Endometrial microvascular endothelial cells (primary cell): Measurements from ENCODE around the gene DMRTB1. TPM values are rescaled to one million over a fixed set of nuclear protein-coding genes. Genes with fewer than 3 reads are reported as not detected.

Experiments used
- total RNA-seq: library from RNA; depleted of rRNA; stranded (reverse); fragments of >200 nt; gene quantifications from one replicate; pipeline ENCODE4 v1.2.3, GENCODE V29; 2015; ENCODE audit errors: inconsistent ontology term

DMRTB1 gene
- total RNA-seq, 1 donor from 2014 or later, result not detected

Other genes with a start within 250 kb of the DMRTB1 start
- gene CZIB, start 238.8 kb upstream of the DMRTB1 start, total RNA-seq, result 52.9 TPM
- gene MAGOH, start 220.9 kb upstream of the DMRTB1 start, total RNA-seq, result 50.3 TPM
- gene LRP8, start 131.3 kb upstream of the DMRTB1 start, total RNA-seq, result 44.5 TPM